ENCODE results near the gene RAB24.

Gene RAB24

GRCh38 chr5:177270653-177271052 lies 32.9 kb downstream of the RAB24 start:
- TF ChIP-seq, protein P1, sequence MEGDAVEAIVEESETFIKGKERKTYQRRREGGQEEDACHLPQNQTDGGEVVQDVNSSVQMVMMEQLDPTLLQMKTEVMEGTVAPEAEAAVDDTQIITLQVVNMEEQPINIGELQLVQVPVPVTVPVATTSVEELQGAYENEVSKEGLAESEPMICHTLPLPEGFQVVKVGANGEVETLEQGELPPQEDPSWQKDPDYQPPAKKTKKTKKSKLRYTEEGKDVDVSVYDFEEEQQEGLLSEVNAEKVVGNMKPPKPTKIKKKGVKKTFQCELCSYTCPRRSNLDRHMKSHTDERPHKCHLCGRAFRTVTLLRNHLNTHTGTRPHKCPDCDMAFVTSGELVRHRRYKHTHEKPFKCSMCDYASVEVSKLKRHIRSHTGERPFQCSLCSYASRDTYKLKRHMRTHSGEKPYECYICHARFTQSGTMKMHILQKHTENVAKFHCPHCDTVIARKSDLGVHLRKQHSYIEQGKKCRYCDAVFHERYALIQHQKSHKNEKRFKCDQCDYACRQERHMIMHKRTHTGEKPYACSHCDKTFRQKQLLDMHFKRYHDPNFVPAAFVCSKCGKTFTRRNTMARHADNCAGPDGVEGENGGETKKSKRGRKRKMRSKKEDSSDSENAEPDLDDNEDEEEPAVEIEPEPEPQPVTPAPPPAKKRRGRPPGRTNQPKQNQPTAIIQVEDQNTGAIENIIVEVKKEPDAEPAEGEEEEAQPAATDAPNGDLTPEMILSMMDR (IDR thresholded peaks at IDR 0.05) = no peak

GRCh38 chr5:177269976-177270375 lies 33.5 kb downstream of the RAB24 start:
- TF ChIP-seq, protein P1 (IDR thresholded peaks at IDR 0.05) = no peak

- TF ChIP-seq, protein P1 (IDR thresholded peaks at IDR 0.05) = no peak
Observed at GRCh38 chr5:177269232-177269895, 34.2 kb downstream of the RAB24 start.

DNA sequence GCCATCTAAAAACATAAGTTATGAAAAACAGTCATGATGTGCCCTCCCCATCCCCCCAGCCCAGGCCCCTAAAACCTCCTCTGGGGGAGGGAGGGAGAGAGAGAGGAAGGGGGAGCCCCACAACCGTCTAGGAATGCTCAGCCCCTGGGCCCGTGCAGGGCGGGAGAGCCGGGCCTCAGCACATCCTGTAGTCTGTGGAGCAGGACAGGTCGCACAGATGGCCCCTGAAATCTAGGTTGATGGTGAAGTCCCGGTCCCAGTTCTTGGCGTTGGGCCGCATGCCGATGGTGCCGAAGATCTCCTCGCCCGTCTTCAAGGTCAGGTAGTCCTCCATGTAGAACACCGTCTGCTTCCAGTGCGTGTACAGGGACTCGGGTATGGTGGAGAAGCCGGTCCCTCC lies 38.1 kb downstream of the RAB24 start:
- TF ChIP-seq, protein P1 (IDR thresholded peaks at IDR 0.05) = no peak

- TF ChIP-seq, protein P1 (IDR thresholded peaks at IDR 0.05) = no peak
Observed at GRCh38 chr5:177264178-177264577, 39.3 kb downstream of the RAB24 start.

DNA sequence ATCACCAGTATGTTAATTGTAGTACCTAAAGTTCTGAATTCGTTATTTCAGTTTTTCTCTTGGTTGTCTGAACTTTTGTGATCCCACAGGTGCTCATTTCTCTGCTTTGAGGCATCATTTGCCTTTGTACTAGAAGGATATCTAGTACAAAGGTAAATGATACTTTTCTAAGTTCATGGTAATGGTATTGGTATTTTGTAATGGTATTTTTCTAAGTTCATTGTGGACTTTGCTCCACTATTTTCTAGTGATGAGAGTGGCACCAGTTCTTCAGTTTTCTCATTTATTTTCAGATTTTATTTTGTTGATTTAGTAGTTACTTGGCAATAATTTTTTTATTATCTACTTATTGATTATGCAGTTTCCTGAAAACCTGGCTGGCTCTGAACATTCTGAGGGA lies 42.0 kb downstream of the RAB24 start:
- TF ChIP-seq, protein P1 (IDR thresholded peaks at IDR 0.05) = no peak

GRCh38 chr5:177260961-177261360 lies 42.6 kb downstream of the RAB24 start:
- TF ChIP-seq, protein P1 (IDR thresholded peaks at IDR 0.05) = no peak

DNA sequence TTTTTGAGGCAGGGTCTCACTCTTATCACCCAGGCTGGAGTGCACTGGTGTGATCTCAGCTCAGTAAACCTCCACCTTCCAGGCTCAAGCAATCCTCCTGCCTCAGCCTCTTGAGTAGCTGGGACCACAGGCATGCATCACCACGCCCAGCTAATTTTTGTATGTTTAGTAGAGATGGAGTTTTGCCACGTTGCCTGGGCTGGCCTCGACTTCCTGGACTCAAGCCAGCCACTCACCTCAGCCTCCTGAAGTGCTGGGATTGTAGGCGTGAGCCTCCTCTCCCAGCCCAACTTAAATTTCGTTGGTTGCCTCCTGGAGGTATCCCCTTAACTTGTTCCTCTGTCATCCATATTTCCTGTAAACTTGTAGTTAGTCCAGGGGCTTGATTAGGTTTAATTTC lies 47.2 kb downstream of the RAB24 start:
- TF ChIP-seq, protein P1 (IDR thresholded peaks at IDR 0.05) = no peak
